ENCODE data around the gene KRT37.

DNA sequence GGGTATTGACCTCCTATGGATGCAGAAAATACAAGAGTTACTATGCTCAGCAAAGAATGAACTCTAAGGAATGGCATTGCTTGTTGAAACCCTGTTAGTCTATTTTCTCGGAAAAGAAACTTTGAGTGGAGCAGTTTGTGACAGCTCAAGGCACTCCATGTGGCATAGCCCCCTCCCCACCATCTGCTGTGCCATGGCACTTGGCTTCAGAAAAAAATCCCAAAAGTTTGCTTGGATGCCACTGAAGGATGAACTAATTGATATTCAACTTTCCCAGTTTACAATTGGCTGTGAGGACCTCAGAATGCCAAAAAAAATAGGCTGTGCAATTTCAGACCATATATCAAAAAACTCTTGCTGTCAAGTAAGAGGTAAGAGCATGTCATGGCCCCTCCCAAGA lies 28.8 kb downstream of the KRT37 start:
- TF ChIP-seq, protein P1, sequence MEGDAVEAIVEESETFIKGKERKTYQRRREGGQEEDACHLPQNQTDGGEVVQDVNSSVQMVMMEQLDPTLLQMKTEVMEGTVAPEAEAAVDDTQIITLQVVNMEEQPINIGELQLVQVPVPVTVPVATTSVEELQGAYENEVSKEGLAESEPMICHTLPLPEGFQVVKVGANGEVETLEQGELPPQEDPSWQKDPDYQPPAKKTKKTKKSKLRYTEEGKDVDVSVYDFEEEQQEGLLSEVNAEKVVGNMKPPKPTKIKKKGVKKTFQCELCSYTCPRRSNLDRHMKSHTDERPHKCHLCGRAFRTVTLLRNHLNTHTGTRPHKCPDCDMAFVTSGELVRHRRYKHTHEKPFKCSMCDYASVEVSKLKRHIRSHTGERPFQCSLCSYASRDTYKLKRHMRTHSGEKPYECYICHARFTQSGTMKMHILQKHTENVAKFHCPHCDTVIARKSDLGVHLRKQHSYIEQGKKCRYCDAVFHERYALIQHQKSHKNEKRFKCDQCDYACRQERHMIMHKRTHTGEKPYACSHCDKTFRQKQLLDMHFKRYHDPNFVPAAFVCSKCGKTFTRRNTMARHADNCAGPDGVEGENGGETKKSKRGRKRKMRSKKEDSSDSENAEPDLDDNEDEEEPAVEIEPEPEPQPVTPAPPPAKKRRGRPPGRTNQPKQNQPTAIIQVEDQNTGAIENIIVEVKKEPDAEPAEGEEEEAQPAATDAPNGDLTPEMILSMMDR (IDR thresholded peaks at IDR 0.05) = no peak
- no peak for TF ChIP-seq POLR2A (IDR thresholded peaks at IDR 0.05)

Measured in testis (tissue), 2 donors.